CD14-positive monocyte (primary cell): ENCODE data around the gene GFOD1. TPM values are rescaled to one million over a fixed set of nuclear protein-coding genes. Genes with fewer than 3 reads are reported as not detected.

ENCODE experiments used
- DNase-seq, 3 donors: peaks; one replicate each; pipeline ENCODE4 v3.0.0-alpha.2; 2011 to 2022
- H2AFZ ChIP-seq: 2 replicates; pipeline ENCODE4 v1.6.0; 2012; ENCODE audit warnings: mild to moderate bottlenecking, low read depth, low read length, inconsistent platforms; ENCODE audit not compliant: insufficient read depth, poor library complexity, severe bottlenecking
- H3K27ac ChIP-seq, 2 donors: 1 replicate in 1 of 2; 2 replicates in 1 of 2; pipeline ENCODE4 v1.5.1; 2012 to 2013; ENCODE audit warnings: low read length in 2 of 2, control low read depth in 1 of 2, inconsistent platforms in 1 of 2, low read depth in 1 of 2, mild to moderate bottlenecking in 1 of 2
- H3K27me3 ChIP-seq, 2 donors: one replicate each; pipeline versions ENCODE4 v1.6.0 to v1.6.1; 2011 to 2013; ENCODE audit warnings: low read length in 2 of 2; ENCODE audit not compliant: control insufficient read depth in 2 of 2, insufficient read depth in 2 of 2
- H3K36me3 ChIP-seq, 2 donors: replicated peaks in 1 of 2; 1 replicate in 1 of 2; 2 replicates in 1 of 2; pipeline versions ENCODE4 v1.5.1 to v1.6.1; 2012 to 2013; ENCODE audit warnings: low read length in 2 of 2, control low read depth in 1 of 2, inconsistent platforms in 1 of 2, mild to moderate bottlenecking in 1 of 2; ENCODE audit not compliant: insufficient read depth in 2 of 2, control insufficient read depth in 1 of 2
- H3K4me1 ChIP-seq, 2 donors: 1 replicate in 1 of 2; 2 replicates in 1 of 2; pipeline versions ENCODE4 v1.5.1 to v1.6.1; 2012 to 2013; ENCODE audit warnings: low read length in 2 of 2, control low read depth in 1 of 2, inconsistent platforms in 1 of 2, mild to moderate bottlenecking in 1 of 2, moderate library complexity in 1 of 2; ENCODE audit not compliant: insufficient read depth in 2 of 2, control insufficient read depth in 1 of 2
- H3K4me2 ChIP-seq: replicated peaks from 2 replicates; pipeline ENCODE3; 2012; ENCODE audit warnings: low read length, moderate library complexity, mild to moderate bottlenecking; ENCODE audit not compliant: poor library complexity, severe bottlenecking; ENCODE audit errors: extremely low read depth
- H3K4me3 ChIP-seq, 3 experiments: fragments of 200-600 bp in 1 of 3; sonication (generic) in 1 of 3; replicated peaks in 1 of 3; 1 replicate in 2 of 3; 2 replicates in 1 of 3; pipeline ENCODE4 v1.5.1; 2011 to 2013; ENCODE audit warnings: low read length in 3 of 3, mild to moderate bottlenecking in 3 of 3, control low read depth in 2 of 3, low read depth in 2 of 3, inconsistent platforms in 1 of 3, moderate library complexity in 1 of 3
- H3K79me2 ChIP-seq: 2 replicates; pipeline ENCODE4 v1.6.0; 2012; ENCODE audit warnings: mild to moderate bottlenecking, control low read depth, inconsistent platforms, low read length, moderate library complexity; ENCODE audit not compliant: insufficient read depth
- H3K9ac ChIP-seq: 2 replicates; pipeline ENCODE4 v1.6.0; 2017; ENCODE audit warnings: low read length, mild to moderate bottlenecking; ENCODE audit not compliant: insufficient read depth, poor library complexity, severe bottlenecking
- H3K9me3 ChIP-seq, 2 donors: replicated peaks in 1 of 2; 1 replicate in 1 of 2; 2 replicates in 1 of 2; pipeline versions ENCODE4 v1.5.1 to v1.6.1; 2012 to 2013; ENCODE audit warnings: low read length in 2 of 2, control low read depth in 1 of 2; ENCODE audit not compliant: control insufficient read depth in 1 of 2, insufficient read depth in 1 of 2
- H4K20me1 ChIP-seq: 2 replicates; pipeline ENCODE4 v1.6.0; 2012; ENCODE audit warnings: mild to moderate bottlenecking, low read length, control low read depth, moderate library complexity; ENCODE audit not compliant: insufficient read depth
- H3K27ac Mint-ChIP-seq, 7 donors: one replicate each; pipeline ENCODE4 v1.8.0; 2020; ENCODE audit warnings: mild to moderate bottlenecking in 7 of 7, mixed read lengths in 7 of 7, moderate library complexity in 6 of 7, inconsistent platforms in 2 of 7
- H3K27me3 Mint-ChIP-seq, 3 donors: one replicate each; pipeline ENCODE4 v1.8.0; 2021 to 2022; ENCODE audit warnings: low read depth in 3 of 3, mild to moderate bottlenecking in 3 of 3, mixed read lengths in 3 of 3, moderate library complexity in 3 of 3, inconsistent platforms in 1 of 3
- H3K36me3 Mint-ChIP-seq, 2 donors: one replicate each; pipeline ENCODE4 v1.8.0; 2020; ENCODE audit warnings: mixed read lengths in 2 of 2, inconsistent platforms in 1 of 2, mild to moderate bottlenecking in 1 of 2
- H3K4me1 Mint-ChIP-seq: one replicate; pipeline ENCODE4 v1.8.0; 2020; ENCODE audit warnings: mild to moderate bottlenecking, mixed read lengths
- H3K4me3 Mint-ChIP-seq, 2 donors: one replicate each; pipeline ENCODE4 v1.8.0; 2020; ENCODE audit warnings: mild to moderate bottlenecking in 2 of 2, mixed read lengths in 2 of 2, moderate library complexity in 1 of 2
- H3K9me3 Mint-ChIP-seq, 7 donors: one replicate each; pipeline ENCODE4 v1.8.0; 2020 to 2022; ENCODE audit warnings: mixed read lengths in 7 of 7, mild to moderate bottlenecking in 6 of 7, moderate library complexity in 6 of 7, inconsistent platforms in 2 of 7
- CTCF ChIP-seq: fragments of 200-600 bp; IDR thresholded peaks from one replicate; pipeline ENCODE4 v1.8.0; 2022; ENCODE audit warnings: antibody characterized with exemption, mild to moderate bottlenecking
- WGBS: methylation state at CpG from one replicate; pipeline ENCODE4 v1.1.5; 2013; ENCODE audit warnings: missing lambda C conversion rate; ENCODE audit not compliant: insufficient coverage; 5-methylcytosine and 5-hydroxymethylcytosine counted together
- intact Hi-C, 2 donors: fragments of 100-400 bp; cut with micrococcal nuclease; formaldehyde crosslinking; loops; one replicate each; pipeline versions ENCODE4 v1.15.0 to v1.15.1; 2023
- polyA plus RNA-seq, 3 donors: library from polyadenylated mRNA; depleted of rRNA in 1 of 3; unstranded in 2 of 3; stranded (reverse) in 1 of 3; fragments of 300-500 nt in 2 of 3; fragments of >200 nt in 1 of 3; fragmentation: Illumina TruSeq in 2 of 3; gene quantifications; 1 replicate in 2 of 3; 2 replicates in 1 of 3; pipeline ENCODE4 v1.2.3, GENCODE V29; 2012 to 2021

Gene GFOD1
- polyA plus RNA-seq, 3 donors, result 2.4 to 8.7 (median 2.4) TPM

DNA sequence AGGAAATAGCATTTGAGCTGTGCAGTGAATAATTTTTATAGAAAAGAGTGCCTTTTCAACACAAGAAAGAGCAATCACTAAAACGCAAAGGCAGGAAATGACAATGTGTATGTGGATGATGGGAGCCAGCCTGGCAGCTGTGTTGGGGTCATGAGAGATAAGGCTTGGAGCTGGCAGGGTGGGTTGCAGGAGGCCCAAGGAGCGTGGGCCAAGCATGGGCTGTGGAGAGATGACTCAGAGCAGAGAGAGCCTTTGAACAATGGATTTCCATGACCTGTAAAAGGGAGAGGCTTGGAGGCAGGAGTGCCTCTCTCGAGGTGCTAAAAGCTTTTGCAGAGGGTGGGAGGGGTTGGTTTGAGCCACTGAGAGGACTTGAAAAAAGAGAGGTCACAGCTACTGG is 152.4 kb downstream of the GFOD1 start:
- TF ChIP-seq CTCF, result no peak
- H3K27me3 Mint-ChIP-seq, result peaks cover 0 to 1% (median 0%) of the 10 kb centered on the region in 3 donors
- Histone ChIP-seq H4K20me1 (no peaks in the 10 kb centered on the region), H3K4me1 (peaks cover 30 to 35% of the 10 kb centered on the region in 2 donors), H3K27me3 (no peaks in the 10 kb centered on the region), H3K4me2 (no peak overlapping the region), H3K4me3 (no peak overlapping the region), H3K9ac (no peak overlapping the region), H3K36me3 (no peaks in the 10 kb centered on the region), H3K9me3 (no peaks in the 10 kb centered on the region), H2AFZ (no peak overlapping the region), H3K27ac (no peak overlapping the region), H3K79me2 (no peaks in the 10 kb centered on the region)
- peak overlapping the region in 1 of 7 donors; percentile 6 for H3K27ac Mint-ChIP-seq
- H3K4me1 Mint-ChIP-seq, result peaks cover 33% of the 10 kb centered on the region
- no peak for DNase-seq
- peaks cover 0 to 3% (median 0%) of the 10 kb centered on the region in 7 donors for H3K9me3 Mint-ChIP-seq
- no peak overlapping the region for H3K4me3 Mint-ChIP-seq
- 59% methylated on average over 2 of the region's 3 CpGs for WGBS
- intact Hi-C loops, result loop anchor here (5.0 to 10.0 kb wide), 8 partner anchors 62 to 420 kb away; partner anchors contain the start of genes NOL7 (in 1 of the 2) and SIRT5 (in 1 of the 2)
- no peaks in the 10 kb centered on the region for H3K36me3 Mint-ChIP-seq

DNA sequence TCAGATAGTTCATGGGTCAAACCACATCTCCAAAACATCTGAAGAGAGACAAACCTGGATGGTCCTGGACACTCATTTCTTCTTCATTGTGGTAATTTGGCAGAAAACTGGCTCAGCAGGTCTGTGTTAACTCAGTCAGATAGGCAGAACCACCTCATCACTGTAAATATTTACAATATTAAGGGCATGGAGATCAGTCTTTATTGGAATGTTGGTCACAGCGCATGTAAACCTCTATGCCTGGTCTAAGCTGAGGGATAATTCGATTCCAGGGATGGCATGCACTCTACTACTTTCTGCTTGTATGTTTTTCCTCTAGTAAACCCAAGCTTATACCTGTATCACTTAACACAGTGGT is 155.1 kb downstream of the GFOD1 start:
- H3K4me3 Mint-ChIP-seq, result no peak overlapping the region
- H3K36me3 Mint-ChIP-seq, result peaks cover 0 to 3% of the 10 kb centered on the region in 2 donors
- Histone ChIP-seq H3K4me2 (no peak overlapping the region), H3K4me1 (peaks cover 14 to 24% of the 10 kb centered on the region in 2 donors), H3K79me2 (peaks cover 10% of the 10 kb centered on the region), H3K27me3 (no peaks in the 10 kb centered on the region), H3K4me3 (no peak overlapping the region), H3K9ac (no peak overlapping the region), H3K9me3 (no peaks in the 10 kb centered on the region), H4K20me1 (no peaks in the 10 kb centered on the region), H3K27ac (no peak overlapping the region), H3K36me3 (no peaks in the 10 kb centered on the region), H2AFZ (no peak overlapping the region)
- H3K4me1 Mint-ChIP-seq, result peaks cover 24% of the 10 kb centered on the region
- peaks cover 0 to 1% (median 0%) of the 10 kb centered on the region in 3 donors for H3K27me3 Mint-ChIP-seq
- intact Hi-C loops, result loop anchor here (5.0 to 10.0 kb wide), 4 partner anchors 122 to 418 kb away; partner anchors contain the start of gene NOL7 (in 1 of the 2)
- H3K27ac Mint-ChIP-seq, result no peak overlapping the region
- no peak for TF ChIP-seq CTCF
- DNase-seq, result no peak
- 67% methylated on average over 1 of the region's 2 CpGs for WGBS
- no peaks in the 10 kb centered on the region for H3K9me3 Mint-ChIP-seq
